M059J (cell line): Measurements from ENCODE around the gene CDH22. TPM values are rescaled to one million over a fixed set of nuclear protein-coding genes. Genes with fewer than 3 reads are reported as not detected.
A peak's percentile ranks its signal among the peaks of the same experiment; 100 is the strongest.

Experiments
- DNase-seq: peaks from one replicate; pipeline ENCODE4 v3.0.0-alpha.2; 2012; ENCODE audit warnings: low read depth
- total RNA-seq: library from RNA; depleted of rRNA; stranded (reverse); fragments of >200 nt; shearing (Covaris generic); gene quantifications from 2 replicates; pipeline ENCODE4 v1.2.3, GENCODE V29; 2014; rRNA removed

The CDH22 gene, protein sequence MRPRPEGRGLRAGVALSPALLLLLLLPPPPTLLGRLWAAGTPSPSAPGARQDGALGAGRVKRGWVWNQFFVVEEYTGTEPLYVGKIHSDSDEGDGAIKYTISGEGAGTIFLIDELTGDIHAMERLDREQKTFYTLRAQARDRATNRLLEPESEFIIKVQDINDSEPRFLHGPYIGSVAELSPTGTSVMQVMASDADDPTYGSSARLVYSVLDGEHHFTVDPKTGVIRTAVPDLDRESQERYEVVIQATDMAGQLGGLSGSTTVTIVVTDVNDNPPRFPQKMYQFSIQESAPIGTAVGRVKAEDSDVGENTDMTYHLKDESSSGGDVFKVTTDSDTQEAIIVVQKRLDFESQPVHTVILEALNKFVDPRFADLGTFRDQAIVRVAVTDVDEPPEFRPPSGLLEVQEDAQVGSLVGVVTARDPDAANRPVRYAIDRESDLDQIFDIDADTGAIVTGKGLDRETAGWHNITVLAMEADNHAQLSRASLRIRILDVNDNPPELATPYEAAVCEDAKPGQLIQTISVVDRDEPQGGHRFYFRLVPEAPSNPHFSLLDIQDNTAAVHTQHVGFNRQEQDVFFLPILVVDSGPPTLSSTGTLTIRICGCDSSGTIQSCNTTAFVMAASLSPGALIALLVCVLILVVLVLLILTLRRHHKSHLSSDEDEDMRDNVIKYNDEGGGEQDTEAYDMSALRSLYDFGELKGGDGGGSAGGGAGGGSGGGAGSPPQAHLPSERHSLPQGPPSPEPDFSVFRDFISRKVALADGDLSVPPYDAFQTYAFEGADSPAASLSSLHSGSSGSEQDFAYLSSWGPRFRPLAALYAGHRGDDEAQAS
- not detected in 2 replicates for total RNA-seq

DNA sequence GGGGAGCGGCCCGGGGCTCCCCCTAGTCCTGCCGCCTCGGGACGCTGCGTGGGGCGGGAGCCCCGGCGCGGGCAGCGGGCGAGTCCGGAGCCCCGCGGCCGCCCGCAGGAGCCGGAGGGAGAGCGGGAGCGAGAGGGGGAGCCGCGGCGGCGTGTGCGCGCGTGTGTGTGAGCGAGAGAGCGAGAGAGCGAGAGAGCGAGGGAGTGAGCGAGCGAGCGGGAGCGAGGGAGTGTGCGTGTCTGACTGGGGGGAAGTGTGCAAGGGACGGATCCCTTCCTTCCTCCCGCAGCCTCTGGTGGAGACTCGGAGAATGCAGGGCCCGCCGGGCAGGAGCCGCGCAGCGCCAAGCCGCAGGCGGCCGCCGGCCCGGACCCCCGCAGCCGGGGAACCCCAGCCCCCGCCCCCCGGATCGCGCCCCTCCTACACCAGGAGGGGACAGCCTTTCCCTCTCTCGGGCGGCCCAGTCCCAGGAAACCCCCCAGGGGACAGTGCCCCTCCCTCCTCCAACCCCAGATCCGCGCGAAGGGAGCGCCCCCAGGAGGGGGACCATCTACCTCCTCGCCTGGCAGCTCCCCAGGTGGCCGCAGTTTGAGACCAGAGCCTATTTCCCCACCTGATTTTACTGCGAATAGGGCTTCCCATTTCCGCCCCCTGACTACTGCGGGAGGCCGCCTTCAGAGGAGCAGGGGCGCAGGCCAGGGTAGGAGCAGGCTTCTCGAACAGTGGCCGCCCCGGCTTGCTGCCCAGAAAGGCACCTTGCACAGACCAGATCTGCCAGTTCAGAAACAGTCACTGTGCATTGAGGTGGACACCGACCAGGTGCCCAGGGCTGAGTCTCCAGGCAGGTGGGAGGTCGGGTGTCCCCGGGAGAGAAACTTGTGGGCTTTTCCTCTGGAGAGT is at the start of gene CDH22:
CDH22 (minus strand) TSS at position 241 of the 900 bp plus-strand sequence. CDS start 57,204 bp downstream, outside the sequence.
- DNase-seq, result peak; percentile 38

DNA sequence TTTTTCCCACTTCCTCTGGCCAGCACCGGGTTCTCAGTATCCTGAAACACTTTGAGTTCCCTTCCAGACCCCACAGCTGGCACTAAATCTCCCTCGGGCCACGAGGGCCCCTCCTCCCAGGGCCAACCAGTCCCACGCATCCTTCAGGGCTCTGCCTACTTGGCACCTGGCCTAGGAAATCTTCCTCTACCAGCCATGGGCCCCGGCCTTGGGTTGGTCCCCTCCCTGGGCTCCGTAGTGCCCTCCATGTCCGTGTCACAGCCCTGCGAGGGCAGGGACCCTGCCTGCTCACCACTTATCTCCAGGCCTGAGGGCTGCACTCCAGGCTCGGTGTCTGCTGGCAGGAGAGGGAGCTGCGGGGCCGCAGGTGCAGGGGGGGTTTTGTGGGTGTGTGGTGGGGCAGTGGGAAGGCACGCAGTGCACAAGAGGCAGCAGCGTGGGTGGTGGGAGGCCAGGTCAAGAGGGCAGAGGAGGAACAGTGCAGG is 48.8 kb upstream of the CDH22 start:
- DNase-seq, result no peak

DNA sequence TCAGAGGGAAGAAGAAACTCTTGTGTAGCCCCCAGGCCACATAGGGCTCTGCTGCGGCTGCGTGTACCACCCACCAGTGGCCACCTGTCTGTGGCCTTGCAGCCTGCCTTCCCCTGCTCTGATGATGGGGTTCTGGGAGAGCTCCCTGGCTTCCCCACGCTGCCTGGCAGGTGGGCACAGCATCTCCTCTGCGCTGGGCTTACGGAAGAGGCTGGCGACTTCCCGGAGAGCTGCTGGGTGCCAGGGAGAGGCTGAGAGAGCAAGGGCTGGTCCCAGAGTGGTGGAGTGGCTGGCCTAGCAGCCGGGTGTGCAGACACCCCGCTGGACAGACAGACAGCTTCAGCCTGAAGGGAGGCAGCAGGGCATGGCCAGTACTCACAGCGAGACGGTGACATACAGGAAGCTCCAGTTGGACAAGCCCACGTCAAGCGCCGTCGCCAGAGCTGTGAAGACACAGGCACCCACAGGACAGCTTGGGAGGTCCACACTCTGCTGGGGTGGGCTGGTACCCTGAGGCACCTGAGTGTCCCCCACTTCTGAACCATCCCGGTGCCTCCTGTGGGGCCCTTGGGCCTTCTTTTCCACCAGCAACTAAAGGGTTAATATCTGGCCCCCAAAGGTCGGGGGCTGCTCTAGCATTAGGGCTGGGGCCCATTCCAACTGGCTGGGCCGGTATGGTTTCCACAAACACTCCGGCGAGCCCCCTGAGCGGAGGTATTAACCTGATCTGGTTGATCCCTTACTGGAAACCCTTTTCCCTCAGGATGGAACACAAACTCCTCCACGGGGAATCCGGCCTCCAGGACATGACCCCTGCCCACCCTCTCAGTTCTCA is 48.1 kb upstream of the CDH22 start:
- no peak for DNase-seq

DNA sequence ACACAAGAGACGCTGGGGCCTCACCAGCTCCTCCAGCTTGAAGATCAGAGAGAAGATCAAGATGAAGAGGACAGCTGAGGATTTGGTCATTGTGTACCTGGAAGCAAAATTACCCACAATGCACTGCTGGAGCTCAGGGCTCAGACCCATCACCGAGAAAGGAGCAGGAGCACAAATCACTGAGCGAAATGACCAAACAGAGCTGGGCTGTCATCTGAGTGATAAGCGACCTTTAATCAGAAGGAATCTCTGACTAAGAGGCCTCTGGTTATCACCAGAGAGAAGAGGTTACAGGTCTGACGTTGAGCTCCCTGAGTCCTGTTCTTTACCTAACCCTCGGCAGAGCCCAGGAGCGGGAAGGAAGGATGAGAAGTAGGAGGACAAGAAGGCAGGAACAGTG is 47.5 kb upstream of the CDH22 start:
- DNase-seq, result no peak

DNA sequence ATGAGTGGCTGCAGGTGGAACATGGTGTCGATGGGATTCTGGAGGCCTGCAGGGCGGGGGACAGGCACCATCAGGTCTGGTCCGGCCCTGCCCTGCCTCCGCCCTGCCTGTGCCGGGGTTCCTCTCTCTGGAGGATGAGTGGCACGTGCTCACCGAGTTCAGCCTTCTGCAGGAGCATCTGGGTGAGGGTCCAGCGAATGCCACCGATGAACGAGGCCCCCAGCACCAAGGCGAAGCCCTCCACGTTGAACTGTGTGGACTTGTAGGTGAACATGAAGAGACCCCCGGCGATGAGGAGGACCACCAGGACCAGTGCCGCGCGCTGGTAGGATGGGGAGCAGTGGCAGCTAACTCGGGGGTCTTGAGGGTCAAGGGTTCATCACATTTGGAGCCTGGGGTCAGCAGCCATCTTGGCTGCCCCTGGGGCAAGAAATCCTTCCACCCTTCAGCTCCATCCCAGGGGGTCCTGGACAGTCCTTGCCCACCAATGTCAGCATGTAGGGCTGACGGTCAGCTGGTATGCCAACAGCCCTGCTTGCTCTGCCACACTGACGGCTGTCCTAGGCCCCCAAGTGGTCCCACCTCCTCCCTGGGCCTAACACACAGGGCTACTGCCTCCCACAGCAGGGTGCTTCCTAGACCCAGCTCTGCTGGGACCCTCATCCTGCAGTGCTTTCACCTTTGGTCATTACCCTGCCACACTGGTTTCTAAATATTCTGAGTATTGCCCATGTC is 46.8 kb upstream of the CDH22 start:
- DNase-seq, result no peak

DNA sequence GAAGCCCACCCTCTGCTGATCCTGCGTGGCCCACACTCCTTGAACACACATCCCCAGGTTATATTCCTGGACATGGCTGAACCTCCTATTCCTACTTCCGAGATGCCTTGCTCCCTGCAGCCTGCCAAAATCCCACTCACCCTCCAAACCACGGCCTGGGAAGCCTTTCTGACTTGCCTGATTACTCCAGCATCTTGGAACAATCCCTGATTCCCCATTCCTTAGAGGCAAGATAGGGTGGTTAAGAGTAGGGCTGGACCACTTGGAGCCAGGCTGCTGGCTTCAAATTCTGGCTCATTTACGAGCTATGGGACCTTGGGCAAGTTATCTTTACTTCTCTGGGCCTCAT is 45.9 kb upstream of the CDH22 start:
- DNase-seq, result no peak

DNA sequence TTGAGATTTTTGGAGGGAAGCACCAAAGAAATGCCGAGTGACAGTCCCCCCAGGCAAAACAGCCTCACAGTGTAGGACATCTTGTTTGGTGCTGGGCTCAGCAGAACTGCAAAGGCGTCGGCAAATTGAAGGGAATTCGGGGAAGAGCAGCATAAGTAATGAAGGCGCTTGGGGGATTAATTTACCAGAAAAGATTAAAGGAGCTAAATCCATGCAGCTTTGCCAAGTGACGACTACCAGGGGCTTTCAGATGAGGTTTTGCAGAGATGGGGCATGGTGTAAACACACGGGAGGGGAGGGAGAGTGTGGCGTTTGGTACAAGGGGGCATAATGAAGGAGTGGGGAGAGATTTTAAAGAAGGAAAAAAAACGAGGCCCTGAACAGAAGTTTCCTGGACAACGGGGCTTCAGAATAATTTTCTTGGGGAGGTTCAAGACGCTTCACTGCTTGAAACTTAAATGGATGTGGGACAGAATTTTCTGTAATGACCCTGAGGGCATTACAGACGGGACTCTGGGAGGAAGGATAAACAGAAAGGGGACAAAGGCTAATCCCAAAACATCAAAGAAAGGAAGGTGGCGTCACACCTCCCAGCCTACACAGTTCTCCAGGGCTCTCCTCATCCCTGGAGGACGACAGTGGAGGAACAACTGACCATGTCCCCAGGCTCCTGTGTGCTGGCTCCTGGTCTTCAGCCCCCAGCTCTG is 45.4 kb upstream of the CDH22 start:
- no peak for DNase-seq

DNA sequence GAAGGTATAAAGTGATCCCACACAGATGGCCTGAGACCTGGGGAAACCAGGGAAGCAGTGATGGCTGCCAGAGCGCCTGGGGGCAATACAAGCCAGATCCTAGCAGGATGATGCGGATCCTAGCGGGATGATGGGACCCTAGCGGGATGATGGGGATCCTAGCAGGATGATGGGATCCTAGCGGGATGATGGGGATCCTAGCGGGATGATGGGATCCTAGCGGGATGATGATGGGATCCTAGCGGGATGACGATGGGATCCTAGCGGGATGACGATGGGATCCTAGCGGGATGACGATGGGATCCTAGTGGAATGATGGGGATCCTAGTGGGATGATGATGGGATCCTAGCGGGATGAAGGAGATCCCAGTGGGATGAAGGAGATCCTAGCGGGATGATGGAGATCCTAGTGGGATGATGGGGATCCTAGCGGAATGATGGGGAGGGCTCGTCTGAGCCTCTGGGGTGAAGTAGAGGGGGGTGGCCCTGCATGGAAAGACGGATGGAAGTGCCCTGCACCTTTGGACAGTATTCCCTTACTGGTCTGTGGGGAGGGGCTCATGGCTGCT is 44.2 kb upstream of the CDH22 start:
- no peak for DNase-seq

DNA sequence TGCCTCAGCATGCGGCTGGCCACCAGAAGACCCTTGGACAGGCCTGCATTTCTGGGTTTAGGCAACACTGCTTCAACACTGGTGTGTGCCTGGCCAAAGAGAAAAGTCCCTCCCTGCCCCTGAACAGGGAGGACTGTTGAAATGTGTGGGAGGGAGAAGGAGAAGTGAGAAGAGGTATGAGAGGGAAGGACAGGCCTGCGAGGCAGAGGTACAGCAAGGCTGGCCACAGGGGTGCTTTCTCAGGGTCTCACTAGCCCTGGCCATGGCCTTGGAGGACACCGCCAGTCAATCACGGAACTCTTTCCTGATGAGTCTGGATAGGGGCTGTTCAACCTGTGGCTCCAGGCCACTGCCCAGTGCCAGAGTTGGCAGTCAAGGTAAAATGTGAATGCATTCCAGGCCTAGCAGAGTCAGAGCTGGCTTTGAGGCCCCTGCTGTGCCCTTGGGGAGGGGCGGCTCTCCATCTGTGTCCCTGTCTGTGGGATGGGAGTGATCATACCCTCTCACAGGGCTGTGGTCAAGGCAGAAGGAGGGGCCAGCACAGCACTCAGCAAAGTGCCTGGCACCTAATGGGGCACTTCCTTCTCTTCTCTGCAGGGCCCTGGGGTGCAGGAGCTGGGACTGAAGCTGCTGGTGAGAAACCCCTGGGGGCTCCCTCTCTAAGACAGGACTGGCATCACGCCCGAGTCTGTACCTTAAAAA is 43.2 kb upstream of the CDH22 start:
- peak; percentile 54 for DNase-seq

DNA sequence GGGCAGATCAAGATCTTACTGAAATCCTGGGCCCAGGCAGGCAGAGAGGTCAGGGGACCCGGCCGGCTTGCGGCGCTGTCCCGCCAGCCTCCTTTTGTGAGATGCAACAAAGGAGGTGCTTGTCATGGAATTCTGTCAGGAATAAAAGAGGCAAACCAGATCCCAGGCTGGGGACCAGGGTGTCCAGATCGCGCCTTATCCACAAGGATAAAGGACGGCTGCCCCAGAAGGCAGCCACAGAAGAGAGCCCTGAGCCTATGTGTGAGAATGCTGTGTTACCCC is 42.6 kb upstream of the CDH22 start:
- no peak for DNase-seq

DNA sequence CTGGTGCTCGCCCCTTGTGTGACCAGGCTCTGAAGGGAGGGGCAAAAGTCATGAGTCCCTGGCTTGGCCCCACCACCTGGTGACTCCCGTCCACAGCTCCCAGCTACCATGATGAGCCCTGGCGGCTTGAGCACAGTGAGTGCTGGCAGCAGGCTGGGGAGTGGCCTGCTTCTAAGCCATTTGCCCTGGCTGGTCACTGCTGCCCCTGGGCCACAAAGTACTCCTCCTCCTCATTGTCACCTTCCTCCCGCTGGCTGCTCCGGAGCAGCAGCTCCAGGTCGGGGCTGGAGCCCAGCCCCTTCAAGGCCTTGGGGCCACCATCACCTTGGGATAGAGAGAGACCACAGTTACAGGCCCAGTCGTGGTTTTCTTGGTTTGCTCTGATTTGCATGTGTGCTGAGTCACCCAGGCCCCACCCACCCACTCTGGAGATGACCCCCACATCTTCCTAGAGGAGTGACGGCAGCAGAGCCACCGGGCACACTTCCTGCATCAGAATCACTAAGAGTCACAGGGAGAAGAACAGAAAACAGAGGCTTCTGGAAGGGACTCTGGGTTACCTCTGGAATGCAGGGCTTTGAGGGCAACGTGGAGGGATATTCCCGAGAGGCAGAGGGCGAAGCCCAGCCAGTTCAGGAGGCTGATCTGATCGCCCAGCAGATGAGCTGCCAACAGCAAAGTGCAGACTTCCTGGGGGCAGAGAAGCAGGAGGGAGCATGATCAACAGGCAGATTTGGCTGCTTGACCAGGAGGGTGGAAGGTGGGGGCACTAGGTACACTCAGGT is 42.1 kb upstream of the CDH22 start:
- DNase-seq, result peak; percentile 96

DNA sequence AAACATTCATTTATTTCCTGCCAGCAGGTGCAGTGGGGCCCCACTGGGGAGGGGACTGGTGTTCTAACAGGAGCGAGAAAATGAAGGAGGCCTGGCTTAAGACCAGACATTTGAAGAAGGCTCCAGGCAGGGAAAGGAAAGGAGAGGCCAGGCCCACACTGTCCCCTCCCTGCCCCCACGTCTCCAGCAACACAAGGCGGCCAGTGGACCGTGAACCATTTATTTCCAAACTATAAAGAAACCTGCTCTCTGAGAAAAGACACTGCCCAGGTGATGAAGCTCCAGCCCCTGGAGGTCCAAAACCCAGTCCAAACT is 41.4 kb upstream of the CDH22 start:
- DNase-seq, result no peak

DNA sequence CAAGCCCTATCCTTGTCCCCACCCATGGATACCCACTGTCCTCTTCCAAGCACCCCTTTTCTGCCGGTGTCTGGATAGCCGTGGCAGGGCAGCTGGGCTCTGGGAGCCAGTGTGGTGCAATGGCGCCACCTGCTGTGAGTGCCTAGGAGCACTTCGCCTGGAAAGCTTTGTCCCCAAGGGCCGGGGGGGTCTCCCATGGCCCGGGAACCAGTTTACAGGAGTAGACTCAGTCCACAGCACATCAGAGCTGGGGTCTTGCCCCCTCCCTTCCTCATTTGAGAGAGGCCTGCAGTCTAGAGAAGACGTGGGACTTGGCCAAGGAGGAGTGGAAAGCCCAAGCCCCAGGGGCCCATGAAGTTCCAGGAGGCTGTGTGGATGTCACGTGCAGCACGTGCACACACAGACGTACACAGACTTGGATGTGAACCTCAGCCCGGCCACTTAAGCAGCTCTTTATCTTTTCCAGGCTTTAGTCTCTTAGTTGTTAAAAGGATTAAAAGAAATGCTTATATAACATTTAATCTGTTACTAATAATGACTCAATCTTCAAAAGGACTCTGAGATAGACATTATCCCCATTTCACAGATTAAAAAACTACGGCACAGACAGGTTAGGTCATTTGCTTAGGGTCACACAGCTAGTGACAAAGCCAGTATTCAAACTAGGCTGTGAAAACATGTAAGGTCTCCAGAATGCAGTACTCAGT is 40.9 kb upstream of the CDH22 start:
- peak; percentile 49 for DNase-seq

DNA sequence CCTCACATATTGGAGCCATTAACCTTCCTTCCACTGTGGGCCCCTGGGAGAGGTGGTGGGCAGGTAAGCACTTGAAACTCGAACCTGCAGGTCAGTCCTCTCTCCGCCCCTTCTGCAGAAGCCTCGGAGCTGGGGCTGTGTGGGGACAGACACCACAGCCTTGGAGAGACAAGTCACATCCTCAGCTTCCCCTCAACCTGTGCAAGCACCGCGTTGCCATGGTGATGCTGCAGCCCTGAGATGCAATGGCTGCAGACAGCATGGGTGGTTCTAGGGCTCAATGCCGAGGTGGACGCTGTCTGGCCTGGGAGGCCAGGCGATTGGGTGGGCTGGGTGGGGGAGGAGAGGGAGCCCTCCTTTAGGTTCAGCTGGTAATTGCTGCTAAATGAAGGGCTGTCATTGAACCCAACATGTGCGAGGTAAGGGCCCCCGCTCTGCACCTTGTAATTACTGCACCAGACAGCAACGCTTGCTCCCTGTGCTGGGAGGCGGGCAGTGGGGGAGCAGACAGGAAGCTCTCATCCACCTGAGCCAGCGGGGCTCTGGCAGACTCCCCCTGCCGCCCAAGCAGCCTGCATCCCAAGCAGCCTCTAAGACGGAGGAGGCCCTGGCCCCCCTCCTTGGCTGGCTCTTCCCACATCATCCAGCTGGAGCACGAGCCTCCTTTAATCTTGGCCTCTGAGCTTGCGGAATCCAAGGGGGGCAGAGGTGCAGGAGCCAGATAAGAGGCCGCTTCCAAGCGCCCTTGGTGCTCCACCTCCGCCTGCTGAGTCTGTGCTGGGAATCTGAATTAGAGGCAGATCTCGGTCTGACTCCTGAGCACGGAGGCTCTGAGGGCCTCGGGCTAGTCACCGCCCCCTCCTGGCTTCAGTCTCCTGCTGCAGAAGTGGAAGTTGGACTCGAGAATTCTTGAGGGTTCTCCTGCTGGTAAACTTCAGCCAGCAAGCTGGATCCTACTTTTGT is 39.8 kb upstream of the CDH22 start:
- no peak for DNase-seq

DNA sequence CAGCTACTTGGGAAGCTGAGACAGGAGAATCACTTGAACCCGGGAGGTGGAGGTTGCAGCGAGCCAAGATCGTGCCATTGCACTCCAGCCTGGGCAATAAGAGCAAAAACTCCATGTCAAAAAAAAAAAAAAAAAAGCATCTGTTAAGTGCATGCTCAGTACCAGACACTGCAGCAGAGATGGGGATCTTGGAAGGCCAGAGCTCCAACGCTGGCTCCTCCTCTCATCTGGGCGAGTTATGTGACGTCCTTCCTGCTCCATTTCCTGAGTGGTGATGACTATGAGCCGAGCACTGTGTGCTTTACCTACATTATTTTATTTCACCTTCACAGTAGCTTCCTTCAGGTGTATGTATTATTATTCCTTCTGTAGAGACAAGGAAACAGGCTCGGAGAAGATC is 38.5 kb upstream of the CDH22 start:
- DNase-seq, result no peak

DNA sequence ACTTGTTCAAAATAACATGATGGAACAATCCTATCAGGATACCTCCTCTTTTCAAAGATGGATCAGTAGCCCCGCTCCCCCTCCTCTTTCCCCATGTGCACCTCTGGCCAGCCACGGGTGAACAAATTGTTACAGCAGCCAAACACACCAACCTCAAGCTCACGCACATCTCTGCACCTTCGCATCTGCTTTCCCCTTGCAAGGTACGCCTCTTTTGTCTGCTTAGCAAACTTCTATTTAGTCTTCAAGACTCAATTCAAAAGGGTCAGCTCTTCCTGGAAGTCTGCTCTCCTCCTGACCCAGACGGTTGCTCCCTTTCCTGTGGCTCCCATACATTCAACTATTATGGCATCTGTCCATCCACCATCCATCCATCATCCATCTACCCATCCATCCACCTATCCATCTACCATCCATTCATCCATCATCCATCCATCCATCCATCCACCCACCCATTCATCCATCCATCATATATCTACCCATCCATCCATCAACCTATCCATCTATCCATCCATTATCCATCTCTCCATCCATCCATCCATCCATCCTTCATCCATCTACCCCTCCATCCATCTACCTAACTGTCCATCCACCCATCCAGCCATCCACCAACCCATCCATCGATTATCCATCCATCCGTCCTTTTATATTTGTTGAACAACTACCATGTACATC is 36.3 kb upstream of the CDH22 start:
- no peak for DNase-seq
